H1 (cell line): Measurements from ENCODE around the gene ERAP2.

Experiments used
- CHD2 ChIP-seq: IDR thresholded peaks from 2 replicates; pipeline ENCODE4 v1.6.1; 2012; ENCODE audit warnings: low read length, improper control_type of control experiment
- CTCF ChIP-seq, 3 experiments: IDR thresholded peaks; 1 replicate in 2 of 3; 2 replicates in 1 of 3; pipeline versions ENCODE4 v1.5.1 to v1.6.1; 2011; ENCODE audit warnings: low read length in 3 of 3, mild to moderate bottlenecking in 3 of 3, inconsistent platforms in 2 of 3, low read depth in 1 of 3, moderate library complexity in 1 of 3; ENCODE audit not compliant: insufficient read depth in 1 of 3; ENCODE audit errors: control extremely low read depth in 1 of 3
- GABPA ChIP-seq: IDR thresholded peaks from 2 replicates; pipeline ENCODE4 v1.6.1; 2011; ENCODE audit warnings: mild to moderate bottlenecking, low read length, moderate library complexity, borderline replicate concordance; ENCODE audit not compliant: insufficient read depth
- MAFK ChIP-seq: IDR thresholded peaks from 2 replicates; pipeline ENCODE4 v1.6.1; 2012; ENCODE audit warnings: low read depth, mild to moderate bottlenecking, improper control_type of control experiment, low read length
- POLR2A ChIP-seq, 2 experiments: IDR thresholded peaks; 1 replicate in 1 of 2; 2 replicates in 1 of 2; pipeline ENCODE4 v1.6.1; 2011; ENCODE audit warnings: low read depth in 2 of 2, low read length in 2 of 2, mild to moderate bottlenecking in 2 of 2; ENCODE audit errors: control extremely low read depth in 1 of 2
- TAF1 ChIP-seq: IDR thresholded peaks from 2 replicates; pipeline ENCODE4 v1.6.1; 2011; ENCODE audit warnings: mild to moderate bottlenecking, low read depth, low read length

GRCh38 chr5:96943799-96944198 is 67.5 kb downstream of the ERAP2 start:
- TF ChIP-seq CTCF (IDR thresholded peaks at IDR 0.05; ENCODE audit: control extremely low read depth in 1 of 3, insufficient read depth in 1 of 3, low read depth in 1 of 3, low read length in 3 of 3) (no peak), TAF1 (no peak), GABPA (no peak), POLR2A (IDR thresholded peaks at IDR 0.05; ENCODE audit: control extremely low read depth in 1 of 2, low read depth in 2 of 2, low read length in 2 of 2) (no peak), MAFK (no peak), CHD2 (no peak)
